Stomach (tissue), 4 donors: ENCODE data around the gene SQSTM1.

Experiments used
- CTCF ChIP-seq, 7 experiments: fragments of 450-650 bp in 4 of 7; fragments of 200-600 bp in 3 of 7; sonication (generic) in 3 of 7; IDR thresholded peaks; one replicate each; pipeline ENCODE4 v1.5.1; 2016 to 2019; ENCODE audit warnings: antibody characterized with exemption in 7 of 7, control low read depth in 2 of 7, mild to moderate bottlenecking in 1 of 7
- POLR2A ChIP-seq, 4 donors: fragments of 450-650 bp; IDR thresholded peaks; one replicate each; pipeline ENCODE4 v1.6.1; 2016; ENCODE audit warnings: antibody characterized with exemption in 4 of 4, control low read depth in 2 of 4, mild to moderate bottlenecking in 1 of 4, moderate library complexity in 1 of 4

GRCh38 chr5:179802207-179802883, 18.4 kb upstream of the SQSTM1 start:
- TF ChIP-seq CTCF (IDR thresholded peaks at IDR 0.05) (no peak), POLR2A (IDR thresholded peaks at IDR 0.05) (no peak)
